H9 (cell line): ENCODE results near the gene SULT1C3. TPM values are rescaled to one million over a fixed set of nuclear protein-coding genes. Genes with fewer than 3 reads are reported as not detected.

Source experiments
- DNase-seq: peaks from one replicate; pipeline ENCODE4 v3.0.0-alpha.2; 2017
- H2AFZ ChIP-seq: one replicate; pipeline ENCODE4 v1.6.1; 2013; ENCODE audit warnings: mild to moderate bottlenecking, low read length, control low read depth, moderate library complexity
- H2AK5ac ChIP-seq: 2 replicates; pipeline ENCODE4 v1.6.1; 2013; ENCODE audit warnings: low read length, control low read depth, mixed read lengths; ENCODE audit not compliant: insufficient read length
- H2BK120ac ChIP-seq: one replicate; pipeline ENCODE4 v1.6.1; 2013; ENCODE audit warnings: low read depth, mild to moderate bottlenecking, low read length, control low read depth, inconsistent platforms; ENCODE audit not compliant: poor library complexity, severe bottlenecking
- H2BK12ac ChIP-seq: 2 replicates; pipeline ENCODE4 v1.6.1; 2013; ENCODE audit warnings: low read length, control low read depth, mixed read lengths, low read depth; ENCODE audit not compliant: insufficient read length
- H2BK15ac ChIP-seq: 2 replicates; pipeline ENCODE4 v1.6.1; 2013; ENCODE audit warnings: low read depth, low read length, control low read depth
- H2BK20ac ChIP-seq: one replicate; pipeline ENCODE4 v1.6.1; 2013; ENCODE audit warnings: low read depth, mild to moderate bottlenecking, low read length, control low read depth, inconsistent platforms; ENCODE audit not compliant: poor library complexity, severe bottlenecking
- H2BK5ac ChIP-seq: 2 replicates; pipeline ENCODE4 v1.6.1; 2013; ENCODE audit warnings: low read length, control low read depth, mixed read lengths; ENCODE audit not compliant: insufficient read length
- H3K14ac ChIP-seq: 2 replicates; pipeline ENCODE4 v1.6.1; 2013; ENCODE audit warnings: low read length, control low read depth; ENCODE audit not compliant: insufficient read depth
- H3K18ac ChIP-seq: 2 replicates; pipeline ENCODE4 v1.6.1; 2013; ENCODE audit warnings: low read depth, mild to moderate bottlenecking, mixed read lengths, low read length, control low read depth; ENCODE audit not compliant: insufficient read length
- H3K23ac ChIP-seq: 2 replicates; pipeline ENCODE4 v1.6.1; 2013; ENCODE audit warnings: low read length, control low read depth, mixed read lengths, low read depth; ENCODE audit not compliant: insufficient read length
- H3K23me2 ChIP-seq: 2 replicates; pipeline ENCODE4 v1.6.1; 2013; ENCODE audit warnings: low read depth, mild to moderate bottlenecking, mixed read lengths, low read length, control low read depth; ENCODE audit not compliant: insufficient read length, poor library complexity, severe bottlenecking
- H3K27ac ChIP-seq: 2 replicates; pipeline ENCODE4 v1.5.1; 2013; ENCODE audit warnings: low read length, control low read depth, mixed read lengths, low read depth; ENCODE audit not compliant: insufficient read length
- H3K27me3 ChIP-seq: 2 replicates; pipeline ENCODE4 v1.6.1; 2013; ENCODE audit warnings: low read length, control low read depth, inconsistent platforms; ENCODE audit not compliant: insufficient read depth
- H3K4ac ChIP-seq: 2 replicates; pipeline ENCODE4 v1.6.1; 2013; ENCODE audit warnings: low read depth, mild to moderate bottlenecking, control low read depth, inconsistent platforms, low read length, moderate library complexity
- H3K4me1 ChIP-seq: 2 replicates; pipeline ENCODE4 v1.6.1; 2013; ENCODE audit warnings: low read length, control low read depth, inconsistent platforms; ENCODE audit not compliant: insufficient read depth
- H3K4me2 ChIP-seq: 2 replicates; pipeline ENCODE4 v1.6.1; 2013; ENCODE audit warnings: low read length, control low read depth, mixed read lengths; ENCODE audit not compliant: insufficient read length, insufficient read depth
- H3K56ac ChIP-seq: 2 replicates; pipeline ENCODE4 v1.6.1; 2013; ENCODE audit warnings: low read depth, mild to moderate bottlenecking, mixed read lengths, low read length, control low read depth; ENCODE audit not compliant: insufficient read length
- H3K79me1 ChIP-seq: 2 replicates; pipeline ENCODE4 v1.6.1; 2013; ENCODE audit warnings: low read depth, mild to moderate bottlenecking, moderate library complexity, low read length, control low read depth, inconsistent platforms; ENCODE audit not compliant: insufficient read depth, poor library complexity, severe bottlenecking
- H3K79me2 ChIP-seq: 2 replicates; pipeline ENCODE4 v1.6.1; 2013; ENCODE audit warnings: low read length, control low read depth, inconsistent platforms; ENCODE audit not compliant: insufficient read depth
- H3K9ac ChIP-seq: 2 replicates; pipeline ENCODE4 v1.6.1; 2013; ENCODE audit warnings: low read length, control low read depth, mixed read lengths; ENCODE audit not compliant: insufficient read length; ENCODE audit errors: extremely low read depth
- H3K9me3 ChIP-seq: one replicate; pipeline ENCODE4 v1.6.1; 2013; ENCODE audit warnings: low read depth, low read length, inconsistent platforms; ENCODE audit not compliant: control insufficient read depth
- H3T11ph ChIP-seq: one replicate; pipeline ENCODE4 v1.6.1; 2013; ENCODE audit warnings: mild to moderate bottlenecking, low read length, control low read depth, inconsistent platforms
- H4K20me1 ChIP-seq: one replicate; pipeline ENCODE4 v1.6.1; 2013; ENCODE audit not compliant: control insufficient read depth, insufficient read length, insufficient read depth
- H4K5ac ChIP-seq: 2 replicates; pipeline ENCODE4 v1.6.1; 2013; ENCODE audit warnings: low read depth, mild to moderate bottlenecking, mixed read lengths, low read length, control low read depth; ENCODE audit not compliant: insufficient read length
- H4K8ac ChIP-seq: replicated peaks from 2 replicates; pipeline ENCODE4 v1.6.1; 2013; ENCODE audit warnings: low read length, control low read depth, mixed read lengths, low read depth; ENCODE audit not compliant: insufficient read length
- H4K91ac ChIP-seq: 2 replicates; pipeline ENCODE4 v1.6.1; 2013; ENCODE audit warnings: low read depth, mild to moderate bottlenecking, moderate library complexity, mixed read lengths, low read length, control low read depth; ENCODE audit not compliant: insufficient read length
- H3K27ac Mint-ChIP-seq, 3 experiments: 2 replicates in 2 of 3; 3 replicates in 1 of 3; pipeline ENCODE4 v1.8.0; 2020 to 2021; ENCODE audit warnings: mixed read lengths in 3 of 3, mild to moderate bottlenecking in 1 of 3, moderate library complexity in 1 of 3
- H3K27me3 Mint-ChIP-seq: 2 replicates; pipeline ENCODE4 v1.8.0; 2021; ENCODE audit warnings: low read depth, mild to moderate bottlenecking, moderate library complexity, mixed read lengths
- H3K36me3 Mint-ChIP-seq, 3 experiments: 2 replicates in 2 of 3; 3 replicates in 1 of 3; pipeline ENCODE4 v1.8.0; 2020 to 2021; ENCODE audit warnings: low read depth in 3 of 3, mixed read lengths in 3 of 3; ENCODE audit not compliant: insufficient read depth in 1 of 3
- H3K4me1 Mint-ChIP-seq, 2 experiments: 2 replicates each; pipeline ENCODE4 v1.8.0; 2020; ENCODE audit warnings: mixed read lengths in 2 of 2
- H3K4me3 Mint-ChIP-seq, 2 experiments: 2 replicates in 1 of 2; 3 replicates in 1 of 2; pipeline ENCODE4 v1.8.0; 2020 to 2021; ENCODE audit warnings: mild to moderate bottlenecking in 2 of 2, mixed read lengths in 2 of 2, moderate library complexity in 1 of 2
- H3K9me3 Mint-ChIP-seq, 2 experiments: 2 replicates in 1 of 2; 3 replicates in 1 of 2; pipeline ENCODE4 v1.8.0; 2020; ENCODE audit warnings: mild to moderate bottlenecking in 2 of 2, mixed read lengths in 2 of 2, moderate library complexity in 1 of 2
- CTCF ChIP-seq: fragments of 200-600 bp; sonication (generic); conservative IDR thresholded peaks from 3 replicates; pipeline ENCODE4 v1.8.0; 2021; ENCODE audit warnings: antibody characterized with exemption, mild to moderate bottlenecking
- WGBS: extraction: QIAGEN DNeasy Blood & Tissue Kit; methylation state at CpG from one replicate; pipeline ENCODE4 v1.1.7; 2013; ENCODE audit warnings: missing lambda C conversion rate, low lambda C conversion rate, mixed read lengths; ENCODE audit not compliant: insufficient read length; ENCODE audit errors: extremely low coverage; 5-methylcytosine and 5-hydroxymethylcytosine counted together
- total RNA-seq: library from RNA; stranded (reverse); gene quantifications from 2 replicates; pipeline ENCODE4 v1.2.1, GENCODE V29; 2021

Gene SULT1C3
- total RNA-seq, 1 experiment from 2014 or later, result not detected

GRCh38 chr2:108279468-108279867, 39.7 kb downstream of the SULT1C3 start:
- WGBS, result no CpG with 5 or more reads among the region's 5 CpGs

More at GRCh38 chr2:108279468-108279867, 39.7 kb downstream of the SULT1C3 start:
- Histone ChIP-seq H3K18ac (no peak overlapping the region), H3K23me2 (no peaks in the 10 kb centered on the region), H3K23ac (no peak overlapping the region), H3K4ac (no peak overlapping the region), H2BK12ac (no peak overlapping the region), H3K79me2 (no peaks in the 10 kb centered on the region), H3K14ac (no peak overlapping the region), H3K27ac (no peak overlapping the region), H2BK5ac (no peak overlapping the region), H2AFZ (no peak overlapping the region), H3K56ac (no peak overlapping the region), H4K20me1 (no peaks in the 10 kb centered on the region), H2AK5ac (no peak overlapping the region), H4K91ac (no peak overlapping the region), H3T11ph (no peak overlapping the region), H4K5ac (no peak overlapping the region), H3K9ac (no peak overlapping the region), H3K27me3 (no peaks in the 10 kb centered on the region), H4K8ac (no peak overlapping the region), H2BK20ac (no peak overlapping the region), H3K4me1 (no peaks in the 10 kb centered on the region; the same call in 1 of the 2 replicates), H2BK120ac (no peak overlapping the region), H3K4me2 (no peak overlapping the region), H2BK15ac (no peak overlapping the region), H3K79me1 (no peaks in the 10 kb centered on the region), H3K9me3 (no peaks in the 10 kb centered on the region)
- H3K9me3 Mint-ChIP-seq, result peaks cover 0 to 2% of the 10 kb centered on the region in 2 experiments; a peak in 2 of 5 replicates
- H3K4me1 Mint-ChIP-seq, result no peaks in the 10 kb centered on the region
- DNase-seq, result no peak
- H3K27me3 Mint-ChIP-seq, result no peaks in the 10 kb centered on the region; the same call in 1 of the 2 replicates
- no peaks in the 10 kb centered on the region for H3K36me3 Mint-ChIP-seq
- TF ChIP-seq CTCF, result no peak
- H3K27ac Mint-ChIP-seq, result no peak overlapping the region
- H3K4me3 Mint-ChIP-seq, result no peak overlapping the region
